Activated T-cell treated with anti-CD3 and anti-CD28 coated beads, Interleukin-2, amount 50 U/mL, for 4 hours (primary cell): Measurements from ENCODE around the gene DHX29. TPM values are rescaled to one million over a fixed set of nuclear protein-coding genes. Genes with fewer than 3 reads are reported as not detected.

Source experiments
- ATAC-seq, 2 donors: fragments of 200-7000 bp; cut with Tn5 transposase; one replicate each; pipeline ENCODE4 v1.10.0; 2021
- DNase-seq: peaks from one replicate; pipeline ENCODE4 v3.0.0-alpha.2; 2020
- H3K27me3 Mint-ChIP-seq: one replicate; pipeline ENCODE4 v1.8.0; 2021; ENCODE audit warnings: low read depth, mixed read lengths
- H3K36me3 Mint-ChIP-seq: one replicate; pipeline ENCODE4 v1.8.0; 2022; ENCODE audit warnings: mixed read lengths; ENCODE audit not compliant: insufficient read depth
- H3K4me1 Mint-ChIP-seq: one replicate; pipeline ENCODE4 v1.8.0; 2021; ENCODE audit warnings: low read depth, mixed read lengths
- H3K4me3 Mint-ChIP-seq: one replicate; pipeline ENCODE4 v1.8.0; 2021; ENCODE audit warnings: mild to moderate bottlenecking, moderate library complexity, mixed read lengths
- H3K9me3 Mint-ChIP-seq: one replicate; pipeline ENCODE4 v1.8.0; 2021; ENCODE audit warnings: mixed read lengths
- total RNA-seq, 3 donors: library from RNA; stranded (reverse); gene quantifications; one replicate each; pipeline ENCODE4 v1.2.1, GENCODE V29; 2021

DHX29 gene
- total RNA-seq, 3 donors from 2014 or later: 22.3 to 23.1 (median 22.5) TPM

DNA sequence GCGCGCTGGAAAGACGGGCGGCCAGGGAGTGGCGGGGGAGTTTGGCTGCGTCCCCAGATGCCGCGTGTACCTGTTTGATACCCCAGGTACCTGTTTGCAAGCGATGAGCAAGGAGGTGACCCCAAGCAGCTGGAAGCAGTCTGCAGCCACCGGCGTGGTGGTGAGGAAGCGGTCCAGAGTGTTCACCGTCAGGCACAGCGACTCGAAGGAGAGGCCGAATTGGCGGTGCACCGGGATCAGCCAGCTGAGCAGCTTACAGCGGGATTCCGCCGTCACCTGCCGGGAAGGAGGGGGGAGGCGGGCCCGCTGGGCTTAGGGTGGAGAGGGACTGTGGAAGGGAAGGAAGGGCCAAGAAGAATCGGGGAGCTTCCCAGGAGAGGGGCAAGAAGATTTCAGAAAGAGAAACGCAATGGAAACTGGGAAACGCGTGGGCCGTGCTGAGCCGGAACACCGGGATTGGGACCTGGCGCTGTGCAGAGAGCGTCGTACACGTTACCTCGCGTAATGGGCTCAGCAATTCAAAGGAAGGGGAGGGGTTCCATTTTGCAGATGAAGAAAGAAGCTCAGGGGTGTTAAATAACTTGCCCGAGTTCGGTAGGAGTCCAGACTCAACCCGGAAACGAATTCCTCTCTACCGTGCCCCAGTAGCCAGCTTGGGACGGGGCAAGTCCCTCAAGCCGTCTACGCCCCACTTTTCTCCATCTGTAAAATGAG is 75.1 kb downstream of the DHX29 start:
- DNase-seq: no peak
- ATAC-seq: no peak
- H3K9me3 Mint-ChIP-seq: no peaks in the 10 kb centered on the region
- H3K4me3 Mint-ChIP-seq: peak overlapping the region; percentile 79
- H3K27me3 Mint-ChIP-seq: peaks cover 78% of the 10 kb centered on the region
- H3K4me1 Mint-ChIP-seq: peaks cover 33% of the 10 kb centered on the region
- H3K36me3 Mint-ChIP-seq: no peaks in the 10 kb centered on the region

DNA sequence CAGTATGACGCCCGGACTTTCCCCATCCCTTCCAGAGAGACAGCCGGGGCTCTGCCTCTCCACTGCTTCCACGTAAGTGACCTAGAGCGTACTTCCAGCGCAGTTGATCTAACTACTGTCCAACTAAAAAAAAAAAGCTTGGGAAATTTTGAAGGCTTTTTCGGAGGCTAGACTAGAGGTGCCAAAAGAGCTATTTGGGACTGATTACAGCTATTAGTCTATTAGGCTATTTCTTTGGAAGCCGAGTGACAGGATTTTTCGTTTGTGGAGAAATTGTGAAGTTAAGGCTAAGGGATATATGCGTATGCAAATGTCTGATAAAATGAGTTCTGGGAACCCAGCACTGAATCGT is 75.6 kb downstream of the DHX29 start:
- DNase-seq (no peak), ATAC-seq (no peak)
- no peaks in the 10 kb centered on the region for H3K9me3 Mint-ChIP-seq
- peaks cover 78% of the 10 kb centered on the region for H3K27me3 Mint-ChIP-seq
- H3K4me3 Mint-ChIP-seq: peak overlapping the region; percentile 79
- H3K4me1 Mint-ChIP-seq: peaks cover 33% of the 10 kb centered on the region
- no peaks in the 10 kb centered on the region for H3K36me3 Mint-ChIP-seq

DNA sequence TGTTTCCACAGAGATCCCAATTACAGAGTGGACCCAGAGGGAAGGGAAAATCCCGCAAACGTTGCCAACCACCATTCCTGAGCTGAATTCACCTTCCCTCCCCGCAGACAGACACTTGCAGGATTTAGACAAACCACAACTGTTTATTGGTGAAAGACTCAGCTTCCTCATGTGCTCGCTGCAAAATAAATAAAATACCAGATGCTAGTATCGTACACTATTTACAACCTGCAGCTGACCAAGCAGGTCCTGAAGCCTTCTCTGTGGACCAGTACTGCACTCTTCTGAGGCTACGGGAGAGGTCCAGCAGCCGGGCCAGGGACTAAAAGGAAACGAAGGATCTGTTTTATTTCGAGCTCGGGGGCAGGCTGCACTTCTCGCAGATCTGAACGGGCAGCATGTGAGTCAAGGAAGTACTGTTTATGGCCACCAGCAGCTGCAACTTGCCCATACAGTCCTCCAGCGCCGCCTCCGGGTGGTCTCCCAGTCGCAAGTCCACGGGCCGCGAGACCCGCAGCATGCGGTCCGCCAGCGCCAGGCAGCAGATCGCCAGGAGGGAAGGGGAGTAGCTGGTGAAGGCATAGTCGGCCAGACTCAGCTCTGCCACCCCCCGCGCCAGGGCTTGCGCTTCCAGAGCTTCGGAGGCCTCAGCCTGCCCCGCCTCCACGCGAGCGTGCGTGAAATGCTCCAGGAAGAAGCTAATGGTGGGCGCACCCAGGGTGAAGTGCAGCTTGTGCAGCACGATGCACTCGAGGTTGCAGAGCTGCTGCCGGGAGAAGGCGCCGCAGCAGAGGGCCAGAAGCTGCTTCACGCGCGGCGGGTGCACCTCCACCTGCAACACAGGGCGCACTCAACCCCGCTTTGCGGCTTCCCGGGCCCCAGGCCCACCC is 76.2 kb downstream of the DHX29 start:
- no peak for ATAC-seq

DNA sequence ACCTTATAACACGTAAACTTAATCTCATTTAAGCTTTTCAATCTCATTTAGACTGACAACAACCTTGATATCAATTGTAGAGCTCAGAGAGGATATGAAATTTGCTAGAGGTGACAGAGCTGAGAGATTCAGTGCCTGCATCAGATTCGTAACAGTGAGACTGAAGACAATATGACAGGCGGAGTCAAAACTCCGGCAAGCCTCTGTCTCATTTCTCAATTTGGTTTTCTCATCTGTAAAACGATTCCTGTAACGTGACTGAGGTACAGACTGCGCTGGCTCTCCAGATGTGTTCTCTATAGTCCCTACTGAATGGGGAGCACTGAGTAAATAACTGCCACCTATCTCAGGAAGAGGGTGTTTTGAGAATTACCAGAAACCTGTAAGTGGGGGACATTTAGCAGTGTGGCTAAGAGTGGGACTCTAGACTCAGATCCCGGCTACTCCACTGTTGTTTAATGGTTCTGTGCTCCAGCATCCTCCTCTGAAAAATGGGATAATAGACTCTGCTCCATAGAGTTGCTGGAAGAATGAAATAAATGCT is 77.3 kb downstream of the DHX29 start:
- Mint-ChIP-seq H3K4me3 (no peak overlapping the region), H3K4me1 (peaks cover 37% of the 10 kb centered on the region), H3K36me3 (no peaks in the 10 kb centered on the region), H3K9me3 (no peaks in the 10 kb centered on the region), H3K27me3 (peaks cover 77% of the 10 kb centered on the region)
- ATAC-seq (no peak), DNase-seq (no peak)

More for the DNA sequence above, 76.2 kb downstream of the DHX29 start:
- Mint-ChIP-seq H3K36me3 (no peaks in the 10 kb centered on the region), H3K9me3 (no peaks in the 10 kb centered on the region), H3K4me3 (peak overlapping the region; percentile 79), H3K27me3 (peaks cover 73% of the 10 kb centered on the region), H3K4me1 (peaks cover 35% of the 10 kb centered on the region)
- DNase-seq: no peak

DNA sequence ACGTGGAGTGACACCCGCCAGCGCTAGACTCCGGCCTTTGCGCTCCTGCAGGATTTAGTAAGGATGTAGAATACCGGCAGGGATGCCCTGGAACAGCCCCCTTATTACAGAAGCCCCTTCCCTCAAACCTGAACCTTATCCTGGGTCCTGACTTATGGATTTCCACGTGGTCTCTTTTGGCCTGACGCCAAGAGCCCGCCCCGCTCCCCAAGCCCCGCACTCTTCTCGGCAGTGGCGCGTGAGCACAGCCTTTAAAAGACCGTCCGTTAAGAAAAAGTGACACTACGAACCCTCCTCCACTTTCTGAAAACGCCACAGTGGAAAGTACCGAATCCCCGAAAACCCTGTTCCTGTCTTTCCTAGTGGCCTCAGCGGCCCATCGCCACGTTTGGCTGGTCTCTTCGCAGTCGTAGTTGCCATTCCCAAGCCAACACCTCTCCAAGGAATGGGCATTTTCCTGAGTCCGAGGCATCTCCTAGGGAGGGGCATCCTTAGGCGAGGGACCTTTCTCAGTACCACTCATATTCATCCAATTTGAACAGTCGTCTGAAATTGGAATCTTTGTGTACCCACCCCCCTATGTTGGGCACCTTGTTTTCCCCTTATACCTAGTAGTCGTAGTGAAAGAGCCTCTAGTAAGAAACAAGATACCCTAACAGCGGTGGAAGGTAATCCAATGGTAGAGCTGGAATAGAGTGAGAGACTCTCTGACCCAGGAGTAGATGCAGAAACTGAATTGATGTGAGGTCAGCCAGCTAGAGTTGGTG is 79.6 kb downstream of the DHX29 start:
- Mint-ChIP-seq H3K4me3 (peak overlapping the region; percentile 76), H3K36me3 (no peaks in the 10 kb centered on the region), H3K27me3 (peaks cover 86% of the 10 kb centered on the region), H3K4me1 (peaks cover 42% of the 10 kb centered on the region), H3K9me3 (no peaks in the 10 kb centered on the region)
- ATAC-seq (no peak), DNase-seq (no peak)

DNA sequence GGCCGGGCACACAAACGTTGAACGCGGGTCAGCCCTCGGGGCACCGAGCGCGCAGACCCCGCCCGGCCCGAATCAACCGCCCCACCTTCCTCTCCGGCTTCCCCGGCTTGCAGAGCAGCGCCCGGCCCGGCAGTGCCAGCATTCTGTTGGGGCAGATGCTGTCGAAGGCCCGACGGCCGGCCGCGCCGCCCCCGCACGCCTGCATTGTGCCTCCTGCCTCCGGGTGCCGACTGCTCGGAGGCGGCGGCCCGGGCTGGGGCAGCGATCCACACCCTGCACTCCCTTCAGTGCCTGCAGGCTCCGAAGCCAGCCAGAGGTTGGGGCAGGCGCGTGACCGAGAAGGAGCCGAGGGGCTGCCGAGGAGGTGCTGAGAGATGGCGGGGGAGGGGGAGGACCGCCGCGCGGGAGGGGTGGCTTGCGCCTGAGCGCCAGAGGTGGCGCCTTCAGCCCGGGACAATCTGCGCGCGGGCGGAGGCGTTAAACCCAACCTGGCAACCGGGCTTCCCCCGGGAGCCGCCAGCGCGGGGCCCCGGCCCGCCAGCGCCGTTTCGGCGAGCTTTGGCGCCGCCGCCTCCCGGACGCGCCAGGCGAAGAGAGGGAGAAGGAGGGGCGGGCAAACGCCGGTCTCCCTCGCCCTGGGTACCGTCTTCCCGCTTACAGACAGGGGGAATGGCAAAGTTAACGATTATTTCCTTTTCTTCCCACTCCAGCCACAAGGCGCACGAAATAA is 80.4 kb downstream of the DHX29 start, which contains the start of gene MCIDAS:
Gene MCIDAS, minus strand, starts transcription at position 382 of the 730 bp plus-strand sequence. Its CDS starts 177 bp downstream, at position 205.
- peaks cover 87% of the 10 kb centered on the region for H3K27me3 Mint-ChIP-seq
- no peaks in the 10 kb centered on the region for H3K36me3 Mint-ChIP-seq
- ATAC-seq (peak; percentile 59 to 65), DNase-seq (peak; percentile 44)
- no peaks in the 10 kb centered on the region for H3K9me3 Mint-ChIP-seq
- peak within 1 kb of the TSS; percentile 76 for H3K4me3 Mint-ChIP-seq
- H3K4me1 Mint-ChIP-seq: peaks cover 42% of the 10 kb centered on the region

DNA sequence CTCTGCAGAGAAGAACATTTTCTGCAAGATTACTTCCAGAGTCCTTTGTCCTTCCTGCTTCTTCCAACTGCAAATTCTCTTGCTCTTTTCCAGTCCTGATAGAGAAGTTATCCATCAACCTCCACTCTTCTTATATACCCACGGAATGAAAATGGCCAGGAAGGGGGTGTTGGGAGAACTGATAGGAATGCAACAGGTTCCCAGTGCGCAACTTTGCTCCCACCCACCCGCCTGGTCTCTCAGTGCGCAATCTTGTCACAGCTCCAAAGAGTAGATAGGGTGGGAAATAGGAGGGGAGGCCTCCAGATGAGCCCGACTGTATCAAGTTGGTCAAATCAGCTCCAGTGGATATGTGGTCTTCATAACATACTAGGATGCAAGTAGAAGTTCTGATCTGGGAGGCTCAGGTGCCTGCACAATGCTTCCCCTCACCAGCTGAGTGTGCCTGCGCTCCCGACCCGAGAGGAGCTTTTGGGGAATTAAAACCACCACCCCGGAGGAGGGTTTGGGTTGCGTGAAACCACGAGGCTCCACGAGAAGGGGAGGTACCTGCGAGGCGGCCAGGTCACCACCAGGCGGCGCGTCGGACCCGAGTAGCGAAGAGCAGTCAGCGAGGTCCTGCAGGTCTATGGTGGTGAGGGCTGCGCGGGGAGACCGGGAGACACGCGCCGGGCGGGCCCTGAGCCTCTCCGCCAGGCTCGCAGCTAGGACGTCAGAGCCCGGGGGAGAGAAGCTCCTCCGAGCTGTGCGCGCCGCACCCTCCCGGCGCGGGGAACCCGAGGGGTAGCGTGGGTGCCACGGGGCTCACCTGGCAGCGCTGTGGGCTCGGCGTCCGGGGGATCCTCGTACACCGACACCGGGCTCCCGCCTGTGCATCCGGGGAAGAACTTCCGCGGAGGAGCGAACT is 81.2 kb downstream of the DHX29 start:
- Mint-ChIP-seq H3K36me3 (no peaks in the 10 kb centered on the region), H3K4me3 (peak overlapping the region; percentile 35), H3K27me3 (peaks cover 83% of the 10 kb centered on the region), H3K9me3 (no peaks in the 10 kb centered on the region), H3K4me1 (peaks cover 35% of the 10 kb centered on the region)
- DNase-seq (peak; percentile 43), ATAC-seq (peak; percentile 55 to 65)

DNA sequence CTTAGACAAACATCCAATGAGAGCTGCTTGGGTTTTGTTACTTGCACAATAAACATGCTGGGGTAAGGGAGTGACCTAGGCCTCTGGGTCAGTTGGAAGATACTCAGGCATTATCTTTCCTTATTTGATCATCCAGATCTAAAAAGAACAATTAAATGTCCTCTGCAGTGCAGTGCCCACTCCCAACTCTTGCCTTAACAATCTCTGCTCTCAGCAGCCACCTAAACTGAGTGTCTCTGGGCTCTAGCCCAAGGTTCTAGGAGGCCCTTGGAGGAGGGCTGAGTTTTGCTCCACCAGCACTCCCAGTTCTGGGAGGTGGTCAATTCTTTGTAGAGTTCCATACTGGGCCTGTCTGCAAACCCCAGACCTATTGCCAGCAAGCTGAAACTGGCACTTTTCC is 82.1 kb downstream of the DHX29 start:
- ATAC-seq (no peak), DNase-seq (no peak)
- peaks cover 83% of the 10 kb centered on the region for H3K27me3 Mint-ChIP-seq
- H3K9me3 Mint-ChIP-seq: no peaks in the 10 kb centered on the region
- H3K36me3 Mint-ChIP-seq: no peaks in the 10 kb centered on the region
- H3K4me1 Mint-ChIP-seq: peaks cover 39% of the 10 kb centered on the region
- H3K4me3 Mint-ChIP-seq: no peak overlapping the region

DNA sequence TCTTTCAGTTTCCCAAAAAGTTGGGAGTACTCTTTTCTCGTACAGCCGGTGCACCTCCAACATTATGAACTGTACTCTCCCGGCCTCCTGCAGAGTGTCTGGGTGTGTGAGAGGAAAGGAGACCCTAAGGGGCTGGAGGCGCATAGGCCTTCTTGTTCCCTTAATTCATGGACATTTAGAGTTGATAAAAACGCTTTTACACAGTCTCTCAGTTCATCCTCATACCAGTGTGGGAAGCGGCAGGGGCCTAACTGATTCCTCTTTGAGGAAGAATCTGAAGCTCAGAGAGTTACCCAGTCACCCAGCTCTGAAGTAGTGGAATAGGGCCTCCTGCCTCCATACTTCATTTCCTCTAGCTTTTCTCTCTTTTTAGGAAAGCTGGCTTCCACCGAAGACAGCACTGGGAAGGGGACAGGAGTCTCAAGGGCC is 83.7 kb downstream of the DHX29 start:
- DNase-seq: no peak
- Mint-ChIP-seq H3K4me1 (peaks cover 40% of the 10 kb centered on the region), H3K4me3 (no peak overlapping the region), H3K27me3 (peaks cover 80% of the 10 kb centered on the region), H3K9me3 (no peaks in the 10 kb centered on the region), H3K36me3 (no peaks in the 10 kb centered on the region)
- no peak for ATAC-seq

DNA sequence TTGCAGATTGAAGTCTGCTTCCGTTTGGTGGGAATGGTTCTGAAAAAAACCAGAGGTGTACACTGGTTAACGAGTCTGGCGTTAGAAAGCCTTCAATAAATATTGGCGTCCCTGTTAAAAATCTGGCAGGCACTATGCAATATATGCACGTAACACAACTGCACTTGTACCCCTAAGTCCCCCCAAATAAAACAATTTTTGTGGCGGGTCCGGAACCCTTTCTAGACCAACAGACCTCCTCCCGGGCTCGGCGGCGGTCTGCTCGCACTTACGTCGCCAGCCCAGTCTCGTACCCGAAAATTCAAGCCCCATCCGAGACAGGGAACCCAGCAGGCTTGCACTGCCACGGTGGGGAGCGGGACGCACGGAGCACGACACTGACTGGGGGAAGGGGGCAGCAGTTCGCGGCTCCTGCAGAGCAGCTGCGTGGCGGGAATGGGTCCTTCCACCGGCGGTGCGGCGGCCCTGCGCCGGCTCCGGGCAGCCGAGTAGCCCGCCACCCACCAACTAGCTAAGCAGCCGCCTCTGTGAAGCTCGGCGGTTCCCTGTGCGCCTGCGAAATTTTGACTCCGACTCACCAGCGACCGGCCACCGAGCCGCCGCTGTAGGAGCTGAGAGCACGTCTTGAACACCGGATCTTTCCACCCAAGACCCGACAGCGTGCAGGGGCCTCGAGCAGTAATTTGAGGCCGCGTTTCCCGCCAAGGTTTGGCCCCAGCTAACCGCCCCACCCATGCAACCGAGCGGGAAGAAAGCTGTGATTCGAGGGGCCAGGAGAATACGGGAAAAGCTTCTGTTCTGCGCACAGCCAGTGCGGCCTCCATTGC is 84.3 kb downstream of the DHX29 start:
- no peaks in the 10 kb centered on the region for H3K9me3 Mint-ChIP-seq
- peak; percentile 6 for DNase-seq
- no peak overlapping the region for H3K4me3 Mint-ChIP-seq
- H3K36me3 Mint-ChIP-seq: no peaks in the 10 kb centered on the region
- H3K4me1 Mint-ChIP-seq: peaks cover 40% of the 10 kb centered on the region
- H3K27me3 Mint-ChIP-seq: peaks cover 79% of the 10 kb centered on the region
- ATAC-seq: no peak

DNA sequence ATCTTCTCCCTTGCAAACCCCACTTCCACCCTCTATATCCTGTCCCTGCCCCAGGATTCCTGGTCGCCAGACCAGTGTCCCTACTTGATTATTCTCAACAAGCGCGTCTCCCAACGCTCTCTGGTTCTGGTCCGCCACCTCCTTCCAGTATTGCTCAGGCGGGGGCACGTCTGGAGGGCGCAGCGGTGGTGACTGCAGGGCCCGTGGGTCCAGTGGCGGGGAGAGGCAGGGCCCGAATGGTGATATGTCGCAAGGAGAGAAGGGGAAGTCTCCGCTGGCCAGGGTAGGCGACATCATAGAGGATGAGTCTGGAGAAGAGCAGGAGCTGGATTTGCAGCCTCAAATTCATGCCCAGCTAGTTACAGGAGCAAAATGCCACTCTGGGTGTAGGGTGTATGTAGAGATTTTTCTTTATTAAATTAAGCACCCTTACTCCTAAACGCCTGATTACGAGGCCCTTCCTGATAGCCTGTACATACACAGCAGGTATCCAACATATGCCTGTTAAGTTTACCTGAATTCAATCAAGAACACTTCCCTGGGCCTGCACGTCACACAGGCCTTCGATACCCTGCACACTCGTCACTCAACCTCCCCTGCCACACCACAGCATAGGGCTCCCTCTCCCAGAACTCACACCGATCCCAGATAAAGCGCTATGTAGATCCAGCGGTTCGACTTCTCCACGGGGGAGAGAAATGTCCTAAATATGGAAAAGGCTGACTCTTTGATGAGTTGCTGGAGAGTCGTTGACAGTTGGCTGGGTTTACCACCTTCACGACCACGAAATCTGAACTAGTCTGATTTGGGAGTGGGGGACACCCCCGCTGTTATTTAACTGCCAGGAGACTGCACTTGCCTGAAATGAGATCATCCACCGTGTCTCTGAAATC is 85.2 kb downstream of the DHX29 start:
- H3K9me3 Mint-ChIP-seq: no peaks in the 10 kb centered on the region
- ATAC-seq (no peak), DNase-seq (no peak)
- H3K36me3 Mint-ChIP-seq: no peaks in the 10 kb centered on the region
- no peak overlapping the region for H3K4me3 Mint-ChIP-seq
- H3K27me3 Mint-ChIP-seq: peaks cover 77% of the 10 kb centered on the region
- peaks cover 33% of the 10 kb centered on the region for H3K4me1 Mint-ChIP-seq
